Measurements from ENCODE around the gene CACNA2D1.

- TF ChIP-seq, protein P1, sequence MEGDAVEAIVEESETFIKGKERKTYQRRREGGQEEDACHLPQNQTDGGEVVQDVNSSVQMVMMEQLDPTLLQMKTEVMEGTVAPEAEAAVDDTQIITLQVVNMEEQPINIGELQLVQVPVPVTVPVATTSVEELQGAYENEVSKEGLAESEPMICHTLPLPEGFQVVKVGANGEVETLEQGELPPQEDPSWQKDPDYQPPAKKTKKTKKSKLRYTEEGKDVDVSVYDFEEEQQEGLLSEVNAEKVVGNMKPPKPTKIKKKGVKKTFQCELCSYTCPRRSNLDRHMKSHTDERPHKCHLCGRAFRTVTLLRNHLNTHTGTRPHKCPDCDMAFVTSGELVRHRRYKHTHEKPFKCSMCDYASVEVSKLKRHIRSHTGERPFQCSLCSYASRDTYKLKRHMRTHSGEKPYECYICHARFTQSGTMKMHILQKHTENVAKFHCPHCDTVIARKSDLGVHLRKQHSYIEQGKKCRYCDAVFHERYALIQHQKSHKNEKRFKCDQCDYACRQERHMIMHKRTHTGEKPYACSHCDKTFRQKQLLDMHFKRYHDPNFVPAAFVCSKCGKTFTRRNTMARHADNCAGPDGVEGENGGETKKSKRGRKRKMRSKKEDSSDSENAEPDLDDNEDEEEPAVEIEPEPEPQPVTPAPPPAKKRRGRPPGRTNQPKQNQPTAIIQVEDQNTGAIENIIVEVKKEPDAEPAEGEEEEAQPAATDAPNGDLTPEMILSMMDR (IDR thresholded peaks at IDR 0.05), result no peak
- TF ChIP-seq POLR2A (IDR thresholded peaks at IDR 0.05), result no peak
Measured at GRCh38 chr7:82085116-82085515, 358.5 kb downstream of the CACNA2D1 start.
